Measurements from ENCODE around the gene FAM53A.

GRCh38 chr4:1721666-1722550 lies 37.8 kb upstream of the FAM53A start:
- TF ChIP-seq CTCF (IDR thresholded peaks at IDR 0.05; ENCODE audit: poor library complexity) (no peak), EZH2 (IDR thresholded peaks at IDR 0.05; ENCODE audit: borderline replicate concordance) (no peak), EZH2phosphoT487 (IDR thresholded peaks at IDR 0.05; ENCODE audit: low read depth, severe bottlenecking, unreplicated experiment) (no peak)
